Peyer's patch (tissue), 4 donors: Measurements from ENCODE around the gene CLTA.

ENCODE experiments used
- POLR2A ChIP-seq, 2 donors: fragments of 450-650 bp; IDR thresholded peaks; one replicate each; pipeline ENCODE4 v1.5.1; 2017; ENCODE audit warnings: antibody characterized with exemption in 2 of 2, mild to moderate bottlenecking in 2 of 2, moderate library complexity in 2 of 2
- TF ChIP-seq, protein P1 (sequence below), 6 experiments: fragments of 450-650 bp in 4 of 6; fragments of 200-600 bp in 2 of 6; sonication (generic) in 1 of 6; IDR thresholded peaks; one replicate each; pipeline ENCODE4 v1.5.1; 2017 to 2019; ENCODE audit warnings: antibody characterized with exemption in 6 of 6, mild to moderate bottlenecking in 3 of 6, moderate library complexity in 1 of 6

DNA sequence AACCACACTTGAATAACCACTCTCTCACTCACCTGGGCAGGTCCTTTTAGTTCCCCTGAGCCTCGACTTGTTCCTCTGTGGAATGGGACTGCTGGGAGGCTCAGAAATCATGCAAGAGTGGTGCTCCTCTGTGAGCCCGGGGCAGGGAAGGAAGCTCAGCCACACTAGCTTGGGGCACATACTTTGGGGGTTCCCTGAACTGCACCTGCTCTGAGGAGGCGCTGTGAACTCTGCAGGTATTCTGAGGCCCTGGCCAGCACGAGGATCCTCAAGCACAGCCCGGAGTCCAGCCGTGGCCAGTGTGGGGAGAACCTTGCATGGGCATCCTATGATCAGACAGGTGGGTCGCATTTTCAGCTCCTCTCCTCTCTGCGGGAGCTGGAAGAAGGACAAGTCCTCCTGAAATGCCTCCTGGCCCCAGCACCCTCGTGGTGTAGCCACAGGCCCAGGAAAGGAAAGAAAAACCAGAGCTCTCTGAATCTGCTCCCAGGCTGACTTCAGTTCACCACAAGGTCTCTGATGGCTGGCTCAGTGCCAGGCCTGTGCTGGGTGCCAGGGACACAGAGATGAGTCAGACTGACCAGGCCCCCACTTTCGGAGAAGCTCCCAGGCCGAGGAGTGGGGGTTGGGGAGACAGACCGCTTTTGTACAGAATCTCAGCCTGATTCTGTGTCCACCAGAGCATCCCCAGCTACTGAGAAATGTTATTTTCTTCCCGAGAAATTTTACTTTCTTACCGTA, 42.2 kb upstream of the CLTA start:
- TF ChIP-seq, protein P1, sequence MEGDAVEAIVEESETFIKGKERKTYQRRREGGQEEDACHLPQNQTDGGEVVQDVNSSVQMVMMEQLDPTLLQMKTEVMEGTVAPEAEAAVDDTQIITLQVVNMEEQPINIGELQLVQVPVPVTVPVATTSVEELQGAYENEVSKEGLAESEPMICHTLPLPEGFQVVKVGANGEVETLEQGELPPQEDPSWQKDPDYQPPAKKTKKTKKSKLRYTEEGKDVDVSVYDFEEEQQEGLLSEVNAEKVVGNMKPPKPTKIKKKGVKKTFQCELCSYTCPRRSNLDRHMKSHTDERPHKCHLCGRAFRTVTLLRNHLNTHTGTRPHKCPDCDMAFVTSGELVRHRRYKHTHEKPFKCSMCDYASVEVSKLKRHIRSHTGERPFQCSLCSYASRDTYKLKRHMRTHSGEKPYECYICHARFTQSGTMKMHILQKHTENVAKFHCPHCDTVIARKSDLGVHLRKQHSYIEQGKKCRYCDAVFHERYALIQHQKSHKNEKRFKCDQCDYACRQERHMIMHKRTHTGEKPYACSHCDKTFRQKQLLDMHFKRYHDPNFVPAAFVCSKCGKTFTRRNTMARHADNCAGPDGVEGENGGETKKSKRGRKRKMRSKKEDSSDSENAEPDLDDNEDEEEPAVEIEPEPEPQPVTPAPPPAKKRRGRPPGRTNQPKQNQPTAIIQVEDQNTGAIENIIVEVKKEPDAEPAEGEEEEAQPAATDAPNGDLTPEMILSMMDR (IDR thresholded peaks at IDR 0.05): no peak
- no peak for TF ChIP-seq POLR2A (IDR thresholded peaks at IDR 0.05)
